Measurements from ENCODE around the gene BLOC1S3. TPM values are rescaled to one million over a fixed set of nuclear protein-coding genes. Genes with fewer than 3 reads are reported as not detected.
A peak's percentile ranks its signal among the peaks of the same experiment; 100 is the strongest.

Gene BLOC1S3
- polyA plus RNA-seq, 3 donors from 2014 or later = 2.9 to 22.4 (median 8.5) TPM

DNA sequence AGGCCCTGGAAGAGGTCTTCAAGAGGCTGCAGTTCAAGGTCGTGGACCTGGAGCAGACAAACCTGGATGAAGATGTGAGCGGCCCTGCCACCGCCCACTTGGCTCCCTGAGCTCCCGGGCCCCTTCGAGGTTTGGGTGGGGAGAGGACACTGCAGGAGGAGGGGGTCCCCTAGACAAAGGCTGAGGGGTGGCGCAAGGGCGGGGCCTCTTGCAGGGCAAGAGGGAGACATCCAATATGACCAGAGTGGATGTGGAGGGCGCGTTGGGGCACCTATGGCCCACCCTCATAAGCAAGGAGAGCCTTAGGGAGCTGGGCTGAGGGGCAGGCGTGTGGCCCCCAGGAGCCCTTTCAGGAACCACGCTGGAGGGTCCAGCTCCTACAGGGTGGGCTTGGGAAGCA is 38.1 kb upstream of the BLOC1S3 start:
- Mint-ChIP-seq H3K36me3 (peaks cover 0 to 7% (median 0%) of the 10 kb centered on the region in 3 donors), H3K4me1 (peaks cover 4 to 7% of the 10 kb centered on the region in 2 donors), H3K9me3 (no peaks in the 10 kb centered on the region), H3K4me3 (no peak overlapping the region), H3K27ac (no peak overlapping the region), H3K27me3 (ENCODE audit: low read depth in 3 of 3) (peaks cover 0 to 3% (median 2%) of the 10 kb centered on the region in 3 donors)
- DNase-seq = no peak

DNA sequence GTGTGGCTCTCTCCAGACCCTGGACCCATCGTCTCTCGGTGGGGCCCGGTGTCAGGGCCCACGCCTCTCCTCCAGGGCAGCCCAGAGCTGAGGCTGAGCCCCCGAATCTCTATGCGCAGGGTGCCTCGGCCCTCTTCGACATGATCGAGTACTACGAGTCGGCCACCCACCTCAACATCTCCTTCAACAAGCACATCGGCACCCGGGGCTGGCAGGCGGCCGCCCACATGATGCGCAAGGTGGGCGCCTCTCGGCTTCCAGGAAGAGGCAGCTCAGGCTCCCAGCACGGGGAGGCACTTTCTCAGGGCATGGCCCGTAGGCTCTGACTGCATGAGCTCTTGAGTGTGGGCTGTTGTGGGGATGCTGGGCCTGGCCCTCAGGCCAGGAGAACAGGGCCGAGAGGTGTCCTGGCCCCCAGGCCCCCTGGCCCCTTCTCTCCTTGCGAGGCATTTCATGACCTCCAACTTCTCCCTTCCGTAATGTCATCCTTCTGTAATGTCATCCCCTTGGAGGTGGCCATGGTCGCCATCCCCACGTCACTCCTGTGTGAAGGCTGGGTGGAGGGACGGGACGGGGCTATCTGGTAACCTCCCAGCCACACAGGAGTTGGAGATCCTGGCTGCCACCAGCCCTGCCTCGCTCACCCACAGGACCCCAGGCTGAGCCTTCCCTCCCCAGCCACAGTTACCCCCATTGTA is 37.2 kb upstream of the BLOC1S3 start:
- H3K9me3 Mint-ChIP-seq = no peaks in the 10 kb centered on the region
- H3K27ac Mint-ChIP-seq = no peak overlapping the region
- DNase-seq = no peak
- peaks cover 0 to 3% (median 2%) of the 10 kb centered on the region in 3 donors for H3K27me3 Mint-ChIP-seq (ENCODE audit: low read depth in 3 of 3)
- H3K4me1 Mint-ChIP-seq = peaks cover 4 to 7% of the 10 kb centered on the region in 2 donors
- H3K36me3 Mint-ChIP-seq = peaks cover 0 to 7% (median 0%) of the 10 kb centered on the region in 3 donors
- H3K4me3 Mint-ChIP-seq = no peak overlapping the region

DNA sequence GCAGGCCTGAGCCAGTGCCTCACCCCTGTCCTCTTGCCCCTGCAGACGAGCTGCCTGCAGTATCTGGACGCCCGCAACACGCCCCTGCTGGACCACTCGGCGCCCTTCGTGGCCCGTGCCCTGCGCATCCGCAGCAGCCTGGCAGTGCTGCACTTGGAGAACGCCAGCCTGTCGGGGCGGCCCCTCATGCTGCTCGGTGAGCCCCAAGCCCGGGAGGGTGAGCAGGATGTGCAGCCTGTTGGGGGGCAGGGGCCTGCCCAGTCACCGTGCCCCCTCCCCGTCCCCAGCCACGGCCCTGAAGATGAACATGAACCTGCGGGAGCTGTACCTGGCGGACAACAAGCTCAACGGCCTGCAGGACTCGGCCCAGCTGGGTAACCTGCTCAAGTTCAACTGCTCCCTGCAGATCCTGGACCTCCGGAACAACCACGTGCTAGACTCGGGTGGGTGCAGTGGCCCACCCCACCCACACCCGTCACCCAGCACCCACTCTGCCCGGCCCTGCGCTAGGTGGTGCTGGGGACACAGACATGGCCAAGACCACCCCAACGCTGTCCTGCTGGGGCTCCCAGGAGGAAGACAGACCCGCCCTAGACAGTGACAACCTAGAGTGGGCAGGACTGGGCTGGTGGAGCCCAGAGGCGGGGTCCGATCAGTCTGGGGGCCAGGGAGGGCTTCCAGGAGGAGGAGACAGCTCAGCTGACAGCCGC is 36.4 kb upstream of the BLOC1S3 start:
- Mint-ChIP-seq H3K27me3 (ENCODE audit: low read depth in 3 of 3) (peaks cover 0 to 4% (median 2%) of the 10 kb centered on the region in 3 donors), H3K4me3 (no peak overlapping the region), H3K9me3 (no peaks in the 10 kb centered on the region), H3K36me3 (peaks cover 0 to 8% (median 0%) of the 10 kb centered on the region in 3 donors), H3K4me1 (peaks cover 4 to 5% of the 10 kb centered on the region in 2 donors), H3K27ac (no peak overlapping the region)
- DNase-seq = no peak

DNA sequence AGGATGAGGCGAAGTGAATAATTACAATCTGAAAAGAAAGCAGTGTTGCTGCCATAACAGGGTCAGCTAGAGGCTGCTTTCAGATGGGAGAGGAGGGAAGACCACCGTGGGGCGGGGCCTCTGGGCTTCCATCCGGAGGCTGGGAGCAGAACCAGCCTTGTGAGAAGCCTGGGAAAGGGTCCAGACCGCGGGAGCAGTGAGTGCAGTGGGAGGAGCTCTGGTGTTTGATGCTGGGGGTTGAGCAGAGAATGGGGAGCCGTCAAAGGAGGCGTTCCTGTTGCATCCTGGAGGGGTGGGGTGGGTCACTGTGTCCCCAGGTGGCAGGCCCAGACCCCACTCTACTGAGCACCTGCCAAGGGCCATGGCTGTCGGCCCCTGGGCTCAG is 35.9 kb upstream of the BLOC1S3 start:
- Mint-ChIP-seq H3K4me3 (no peak overlapping the region), H3K9me3 (no peaks in the 10 kb centered on the region), H3K36me3 (peaks cover 0 to 10% (median 0%) of the 10 kb centered on the region in 3 donors), H3K27me3 (ENCODE audit: low read depth in 3 of 3) (peaks cover 0 to 5% (median 2%) of the 10 kb centered on the region in 3 donors), H3K27ac (no peak overlapping the region), H3K4me1 (peaks cover 0 to 4% of the 10 kb centered on the region in 2 donors)
- DNase-seq = no peak

DNA sequence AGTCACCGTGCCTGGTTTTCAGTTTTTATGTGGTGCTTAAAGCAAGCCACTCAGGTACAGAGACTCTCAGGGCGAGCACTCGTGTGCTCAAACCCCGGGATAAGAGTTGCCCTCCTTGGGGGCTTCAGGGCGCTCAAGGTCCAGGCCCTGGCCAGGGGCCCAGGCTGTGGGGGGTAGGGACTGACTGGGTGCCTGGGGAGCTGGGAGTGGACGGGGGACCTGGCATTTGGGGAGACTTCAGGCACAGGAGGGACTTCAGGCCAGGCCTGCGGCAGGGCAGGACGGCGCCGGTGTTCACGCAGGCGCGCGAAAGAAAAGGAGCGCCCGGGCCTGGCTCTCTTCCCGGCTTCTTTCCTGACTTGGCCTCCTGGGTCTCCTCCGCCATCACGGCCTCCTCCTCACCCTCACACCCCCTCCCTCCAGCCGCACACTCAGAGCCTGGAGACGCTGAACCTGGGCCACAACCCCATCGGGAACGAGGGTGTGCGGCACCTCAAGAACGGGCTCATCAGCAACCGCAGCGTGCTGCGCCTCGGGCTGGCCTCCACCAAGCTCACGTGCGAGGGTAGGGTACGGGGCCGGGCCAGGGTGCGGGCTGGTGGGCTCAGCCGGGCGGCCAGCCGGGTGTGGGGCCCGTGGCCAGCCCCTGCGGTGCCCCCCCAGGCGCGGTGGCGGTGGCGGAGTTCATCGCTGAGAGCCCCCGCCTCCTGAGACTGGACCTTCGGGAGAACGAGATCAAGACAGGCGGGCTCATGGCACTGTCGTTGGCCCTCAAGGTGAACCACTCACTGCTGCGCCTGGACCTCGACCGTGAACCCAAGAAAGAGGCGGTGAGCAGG is 33.9 kb upstream of the BLOC1S3 start:
- Mint-ChIP-seq H3K27me3 (ENCODE audit: low read depth in 3 of 3) (peaks cover 0 to 6% (median 2%) of the 10 kb centered on the region in 3 donors), H3K4me1 (no peaks in the 10 kb centered on the region), H3K9me3 (no peaks in the 10 kb centered on the region), H3K36me3 (peaks cover 0 to 10% (median 0%) of the 10 kb centered on the region in 3 donors), H3K27ac (no peak overlapping the region), H3K4me3 (no peak overlapping the region)
- no peak for DNase-seq

DNA sequence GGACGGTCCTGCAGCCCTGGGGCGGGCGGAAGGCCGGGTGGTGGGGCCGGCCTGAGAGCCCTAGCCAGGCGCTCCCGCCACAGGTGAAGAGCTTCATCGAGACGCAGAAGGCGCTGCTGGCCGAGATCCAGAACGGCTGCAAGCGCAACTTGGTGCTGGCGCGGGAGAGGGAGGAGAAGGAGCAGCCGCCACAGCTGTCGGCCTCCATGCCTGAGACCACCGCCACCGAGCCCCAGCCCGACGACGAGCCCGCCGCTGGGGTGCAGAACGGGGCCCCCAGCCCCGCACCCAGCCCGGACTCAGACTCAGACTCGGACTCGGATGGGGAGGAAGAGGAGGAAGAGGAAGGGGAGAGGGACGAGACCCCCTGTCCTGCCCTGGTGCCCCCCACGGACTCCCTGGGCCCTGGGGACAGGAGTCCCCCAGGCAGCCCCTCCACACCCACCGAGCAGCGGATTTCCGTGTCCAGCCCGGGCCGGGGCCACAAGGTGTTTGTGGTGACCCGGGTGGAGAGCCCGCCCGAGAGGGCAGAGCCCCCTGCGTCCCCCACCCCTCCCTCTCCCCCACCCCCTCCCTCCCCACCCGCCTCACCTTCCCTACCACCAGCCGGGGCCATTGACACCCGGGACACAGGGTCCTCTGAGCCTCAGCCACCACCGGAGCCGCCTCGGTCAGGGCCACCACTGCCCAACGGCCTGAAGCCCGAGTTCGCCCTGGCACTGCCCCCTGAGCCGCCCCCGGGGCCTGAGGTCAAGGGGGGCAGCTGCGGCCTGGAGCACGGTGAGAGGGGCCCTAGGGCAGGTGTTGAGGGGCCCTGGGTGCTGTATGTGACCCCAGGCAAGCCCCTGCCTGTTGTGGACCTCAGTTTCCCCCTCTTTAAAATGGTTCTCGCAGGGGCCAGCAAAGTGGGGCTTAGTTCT is 33.1 kb upstream of the BLOC1S3 start:
- Mint-ChIP-seq H3K4me1 (no peaks in the 10 kb centered on the region), H3K27me3 (ENCODE audit: low read depth in 3 of 3) (peaks cover 0 to 6% (median 2%) of the 10 kb centered on the region in 3 donors), H3K27ac (no peak overlapping the region), H3K36me3 (peaks cover 0 to 10% (median 0%) of the 10 kb centered on the region in 3 donors), H3K4me3 (no peak overlapping the region), H3K9me3 (no peaks in the 10 kb centered on the region)
- no peak for DNase-seq

DNA sequence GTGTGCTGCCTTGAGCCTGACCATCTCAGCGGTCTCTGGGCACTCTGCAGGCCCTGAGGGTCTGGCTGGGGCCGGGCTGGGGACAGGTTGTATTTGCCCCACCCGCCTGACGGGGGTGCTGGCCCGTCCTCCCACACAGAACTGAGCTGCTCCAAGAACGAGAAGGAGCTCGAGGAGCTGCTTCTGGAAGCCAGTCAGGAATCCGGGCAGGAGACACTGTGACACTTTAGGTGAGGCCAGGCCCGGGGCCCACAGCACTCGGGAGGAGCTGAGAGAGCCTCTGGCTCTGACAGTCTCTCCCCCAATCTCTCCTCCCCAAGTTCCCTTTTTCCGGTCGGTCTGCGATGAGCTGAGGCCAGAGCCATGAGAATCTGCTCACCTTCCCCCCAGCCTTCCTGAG is 32.3 kb upstream of the BLOC1S3 start:
- Mint-ChIP-seq H3K9me3 (no peaks in the 10 kb centered on the region), H3K27ac (no peak overlapping the region), H3K36me3 (peaks cover 0 to 10% (median 0%) of the 10 kb centered on the region in 3 donors), H3K4me1 (peaks cover 0 to under 1% of the 10 kb centered on the region in 2 donors), H3K4me3 (no peak overlapping the region), H3K27me3 (ENCODE audit: low read depth in 3 of 3) (peaks cover 0 to 6% (median 2%) of the 10 kb centered on the region in 3 donors)
- no peak for DNase-seq

DNA sequence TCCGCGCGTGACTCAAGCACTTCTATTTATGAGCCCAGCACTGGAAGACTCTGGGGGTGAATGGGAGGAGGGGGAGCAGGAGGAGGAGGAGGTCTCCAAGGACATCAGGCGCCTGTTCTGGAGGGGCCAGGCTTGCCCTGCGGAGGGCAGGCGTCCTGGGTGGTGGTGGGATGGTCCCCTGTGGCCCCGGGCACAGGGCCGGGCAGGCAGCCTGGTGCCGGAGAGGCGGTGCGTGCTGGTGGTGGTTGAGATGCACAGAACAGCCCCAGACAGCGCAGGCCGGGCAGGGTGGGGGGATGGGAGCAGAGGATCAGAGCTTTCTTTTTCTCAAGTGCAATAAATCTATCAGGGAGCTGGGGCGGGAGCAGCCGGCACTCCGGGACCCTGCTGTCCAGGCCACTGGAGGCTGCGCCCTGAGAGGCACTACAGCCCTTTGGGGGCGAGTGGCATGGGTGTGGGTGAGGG is 31.8 kb upstream of the BLOC1S3 start:
- no peak overlapping the region for H3K27ac Mint-ChIP-seq
- no peak for DNase-seq
- H3K36me3 Mint-ChIP-seq = peaks cover 0 to 10% (median 0%) of the 10 kb centered on the region in 3 donors
- H3K9me3 Mint-ChIP-seq = no peaks in the 10 kb centered on the region
- H3K4me1 Mint-ChIP-seq = peaks cover 0 to 3% of the 10 kb centered on the region in 2 donors
- H3K4me3 Mint-ChIP-seq = no peak overlapping the region
- H3K27me3 Mint-ChIP-seq (ENCODE audit: low read depth in 3 of 3) = peaks cover 0 to 4% (median 2%) of the 10 kb centered on the region in 3 donors

DNA sequence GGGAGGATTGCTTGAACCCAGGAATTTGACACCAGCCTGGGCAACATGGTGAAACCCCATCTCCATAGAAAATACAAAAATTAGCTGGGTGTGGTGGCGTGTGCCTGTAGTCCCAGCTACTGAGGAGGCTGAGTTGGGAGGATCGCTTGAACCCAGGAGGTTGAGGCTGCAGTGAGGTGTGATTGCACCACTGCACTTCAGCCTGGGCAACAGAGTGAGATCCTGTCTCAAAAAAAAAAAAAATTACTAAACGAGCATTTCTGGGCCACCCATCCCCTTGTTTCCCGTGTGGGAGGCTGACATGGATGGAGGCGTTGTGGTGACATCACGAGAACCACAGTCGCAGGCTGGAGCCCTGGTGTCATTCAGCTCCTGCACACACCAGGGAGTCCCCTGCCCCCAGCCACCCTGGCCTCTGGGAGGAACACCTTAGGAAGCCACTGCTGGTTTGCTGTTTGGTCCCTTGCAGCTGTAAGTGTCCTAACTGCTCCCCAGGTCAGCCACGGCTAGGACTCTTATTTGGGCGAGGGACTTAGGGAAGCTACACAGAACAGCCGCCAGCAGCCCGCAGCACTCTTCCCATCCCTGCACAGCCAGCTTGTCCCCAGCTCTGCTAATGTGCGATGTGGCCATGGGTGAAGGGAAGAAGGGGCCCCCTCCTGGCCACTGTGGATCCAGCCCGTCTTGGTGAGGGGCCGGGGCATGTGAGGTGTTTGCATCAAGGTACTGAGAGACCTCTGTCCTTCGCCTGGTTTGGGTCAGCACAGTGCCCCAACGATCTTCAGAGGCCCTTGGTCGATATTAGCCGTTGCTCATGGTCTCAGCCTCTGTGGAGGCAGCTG is 30.5 kb upstream of the BLOC1S3 start:
- Mint-ChIP-seq H3K27ac (no peak overlapping the region), H3K4me3 (no peak overlapping the region), H3K36me3 (peaks cover 0 to 4% (median 0%) of the 10 kb centered on the region in 3 donors), H3K4me1 (peaks cover 6 to 11% of the 10 kb centered on the region in 2 donors), H3K27me3 (ENCODE audit: low read depth in 3 of 3) (peaks cover under 1 to 10% (median 5%) of the 10 kb centered on the region in 3 donors), H3K9me3 (no peaks in the 10 kb centered on the region)
- no peak for DNase-seq

DNA sequence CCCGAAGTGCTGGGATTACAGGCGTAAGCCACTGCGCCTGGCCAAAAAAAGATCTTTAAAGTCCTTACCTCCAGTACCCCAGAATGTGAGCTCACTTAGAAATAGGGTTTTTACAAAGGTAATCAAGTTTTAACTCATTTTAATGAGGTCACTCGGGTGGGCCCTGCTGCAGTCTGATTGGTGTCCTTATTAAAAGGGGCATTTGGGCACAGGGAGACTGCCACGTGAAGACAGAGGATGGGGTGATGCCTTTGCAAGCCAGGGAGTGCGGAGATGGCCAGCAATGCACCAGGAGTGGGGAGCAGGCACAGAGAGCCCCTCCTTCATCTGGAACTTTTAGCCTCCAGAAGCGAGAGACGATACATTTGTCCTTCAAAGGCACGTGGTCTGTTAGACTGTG is 29.5 kb upstream of the BLOC1S3 start:
- DNase-seq = no peak
- Mint-ChIP-seq H3K9me3 (no peaks in the 10 kb centered on the region), H3K4me1 (peaks cover 13 to 17% of the 10 kb centered on the region in 2 donors), H3K4me3 (peak overlapping the region in 1 of 5 donors; percentile 21), H3K27ac (peak overlapping the region in 1 of 6 donors; percentile 47), H3K36me3 (peaks cover 0 to 3% (median 0%) of the 10 kb centered on the region in 3 donors), H3K27me3 (ENCODE audit: low read depth in 3 of 3) (peaks cover 0 to 11% (median 7%) of the 10 kb centered on the region in 3 donors)

DNA sequence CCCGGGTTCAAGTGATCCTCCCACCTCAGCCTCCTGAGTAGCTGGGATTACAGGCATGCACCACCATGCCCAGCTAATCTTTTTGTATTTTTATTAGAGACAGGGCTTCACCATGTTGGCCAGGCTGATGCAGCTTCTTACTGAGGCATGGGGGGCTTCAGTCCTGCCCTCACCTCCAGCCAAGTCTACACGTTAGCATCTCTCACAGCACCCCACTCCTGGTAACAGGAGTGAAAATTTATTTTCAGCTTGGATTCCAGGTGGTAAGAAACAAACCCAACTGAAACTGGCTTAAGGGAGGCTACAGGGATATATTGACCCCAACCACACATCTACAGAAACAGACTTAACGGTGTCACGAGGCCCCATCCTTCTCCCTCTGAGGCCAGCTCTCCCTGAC is 28.4 kb upstream of the BLOC1S3 start:
- H3K4me1 Mint-ChIP-seq = peaks cover 16 to 19% of the 10 kb centered on the region in 2 donors
- DNase-seq = no peak
- peak overlapping the region in 1 of 6 donors; percentile 40 for H3K27ac Mint-ChIP-seq
- H3K9me3 Mint-ChIP-seq = no peaks in the 10 kb centered on the region
- peaks cover 0 to 3% (median 0%) of the 10 kb centered on the region in 3 donors for H3K36me3 Mint-ChIP-seq
- peaks cover 0 to 11% (median 7%) of the 10 kb centered on the region in 3 donors for H3K27me3 Mint-ChIP-seq (ENCODE audit: low read depth in 3 of 3)
- no peak overlapping the region for H3K4me3 Mint-ChIP-seq

DNA sequence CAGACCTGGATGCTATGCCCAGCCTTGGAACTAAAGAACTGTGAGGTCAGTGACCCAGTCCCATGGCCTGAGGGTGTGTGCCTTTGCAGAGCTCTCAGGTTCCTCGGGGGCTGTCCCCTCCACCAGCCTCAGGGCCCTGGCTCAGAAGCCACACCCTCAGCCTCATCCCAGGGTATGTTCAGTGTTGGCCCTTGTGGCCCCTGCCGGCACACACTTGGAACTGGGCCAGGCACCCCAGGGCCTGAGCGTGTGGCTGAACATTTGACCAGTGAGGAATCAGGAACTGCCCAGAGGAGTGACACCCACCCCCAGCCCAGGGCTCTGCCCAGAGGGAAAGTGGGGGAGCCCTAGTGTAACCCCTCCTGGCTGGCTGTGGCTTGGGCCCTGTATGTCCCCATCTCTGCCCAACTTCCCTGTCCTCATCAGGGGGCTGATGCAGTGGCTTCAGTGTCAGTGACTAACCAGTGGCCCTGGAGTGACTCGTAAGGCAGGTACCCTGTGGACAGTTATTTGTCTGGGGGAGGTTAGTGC is 27.8 kb upstream of the BLOC1S3 start:
- H3K27ac Mint-ChIP-seq = no peak overlapping the region
- H3K4me3 Mint-ChIP-seq = no peak overlapping the region
- H3K4me1 Mint-ChIP-seq = peaks cover 16 to 19% of the 10 kb centered on the region in 2 donors
- no peaks in the 10 kb centered on the region for H3K9me3 Mint-ChIP-seq
- H3K36me3 Mint-ChIP-seq = peaks cover 0 to 3% (median 0%) of the 10 kb centered on the region in 3 donors
- DNase-seq = no peak
- peaks cover 0 to 11% (median 9%) of the 10 kb centered on the region in 3 donors for H3K27me3 Mint-ChIP-seq (ENCODE audit: low read depth in 3 of 3)

Measured in immature natural killer cell (primary cell).